ENCODE measurements around the gene HERC3.

DNA sequence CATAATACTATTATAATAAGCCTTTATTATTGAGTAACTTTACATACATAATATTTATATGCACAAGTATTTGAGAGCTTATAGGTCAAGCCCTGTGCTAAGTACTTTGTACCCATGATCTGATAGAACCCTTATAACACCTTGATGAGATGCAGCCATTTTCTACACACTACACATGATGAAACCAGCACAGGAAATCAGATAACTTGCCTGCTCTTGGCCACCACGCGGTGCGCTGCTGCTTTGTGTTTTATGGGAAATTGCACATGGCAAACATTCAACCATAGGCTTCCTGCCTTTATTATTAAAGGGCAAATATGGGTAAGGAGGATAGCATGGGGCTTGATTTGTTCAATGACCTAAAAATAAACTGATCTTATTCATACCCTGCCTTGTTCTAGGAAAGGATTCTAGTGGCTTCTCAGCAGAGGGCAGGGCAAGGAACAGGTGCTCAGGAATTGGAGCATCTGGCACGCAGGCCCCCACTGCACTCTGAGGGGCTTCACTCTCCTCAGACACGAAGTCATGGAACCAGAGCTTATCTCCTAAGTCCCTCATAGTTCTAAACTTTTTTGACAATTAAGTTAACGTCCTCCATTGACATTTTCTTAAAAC lies 137.0 kb downstream of the HERC3 start:
- TF ChIP-seq, protein P1, sequence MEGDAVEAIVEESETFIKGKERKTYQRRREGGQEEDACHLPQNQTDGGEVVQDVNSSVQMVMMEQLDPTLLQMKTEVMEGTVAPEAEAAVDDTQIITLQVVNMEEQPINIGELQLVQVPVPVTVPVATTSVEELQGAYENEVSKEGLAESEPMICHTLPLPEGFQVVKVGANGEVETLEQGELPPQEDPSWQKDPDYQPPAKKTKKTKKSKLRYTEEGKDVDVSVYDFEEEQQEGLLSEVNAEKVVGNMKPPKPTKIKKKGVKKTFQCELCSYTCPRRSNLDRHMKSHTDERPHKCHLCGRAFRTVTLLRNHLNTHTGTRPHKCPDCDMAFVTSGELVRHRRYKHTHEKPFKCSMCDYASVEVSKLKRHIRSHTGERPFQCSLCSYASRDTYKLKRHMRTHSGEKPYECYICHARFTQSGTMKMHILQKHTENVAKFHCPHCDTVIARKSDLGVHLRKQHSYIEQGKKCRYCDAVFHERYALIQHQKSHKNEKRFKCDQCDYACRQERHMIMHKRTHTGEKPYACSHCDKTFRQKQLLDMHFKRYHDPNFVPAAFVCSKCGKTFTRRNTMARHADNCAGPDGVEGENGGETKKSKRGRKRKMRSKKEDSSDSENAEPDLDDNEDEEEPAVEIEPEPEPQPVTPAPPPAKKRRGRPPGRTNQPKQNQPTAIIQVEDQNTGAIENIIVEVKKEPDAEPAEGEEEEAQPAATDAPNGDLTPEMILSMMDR (IDR thresholded peaks at IDR 0.05) = no peak
- TF ChIP-seq POLR2A (IDR thresholded peaks at IDR 0.05) (no peak), POLR2AphosphoS5 (IDR thresholded peaks at IDR 0.05) (no peak)
